Measurements from ENCODE around the gene TEKT1. TPM values are rescaled to one million over a fixed set of nuclear protein-coding genes. Genes with fewer than 3 reads are reported as not detected.
A peak's percentile ranks its signal among the peaks of the same experiment; 100 is the strongest.

Gene TEKT1
- total and polyA plus RNA-seq, 4 donors = 0.15 TPM; not detected in 3

DNA sequence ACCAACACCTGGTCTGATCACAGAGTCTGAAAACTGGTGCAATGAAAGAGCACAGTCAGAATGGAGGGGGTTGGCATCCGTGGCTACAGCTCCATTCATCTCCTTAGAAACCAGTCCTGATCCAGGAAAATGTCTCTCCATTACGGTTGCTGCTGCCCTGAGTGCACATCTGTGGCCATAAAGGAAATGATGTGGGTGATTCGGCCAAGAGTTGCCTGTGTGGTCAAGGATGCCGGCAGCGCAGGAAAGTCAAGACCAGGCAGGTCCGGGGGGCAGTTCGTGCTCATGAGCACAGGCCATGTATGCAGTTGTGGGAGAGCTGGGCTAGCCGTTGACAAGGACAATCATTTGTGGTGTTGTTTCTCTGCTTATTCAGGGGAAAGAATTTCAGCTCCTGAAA is 69.8 kb downstream of the TEKT1 start:
- Histone ChIP-seq H3K4me1 (ENCODE audit: control insufficient read depth in 4 of 4, insufficient read depth in 4 of 4, low read length in 3 of 4) (peaks cover 3 to 11% (median 5%) of the 10 kb centered on the region in 4 donors), H3K27ac (ENCODE audit: low read depth in 1 of 2, low read length in 2 of 2) (no peak overlapping the region), H3K4me3 (ENCODE audit: low read depth in 1 of 3, low read length in 3 of 3) (no peak overlapping the region), H3K36me3 (ENCODE audit: control insufficient read depth in 4 of 4, insufficient read depth in 3 of 4, low read depth in 1 of 4, low read length in 3 of 4) (peaks cover 14 to 74% (median 70%) of the 10 kb centered on the region in 4 donors), H3K27me3 (ENCODE audit: control insufficient read depth in 4 of 4, insufficient read depth in 4 of 4, low read length in 3 of 4) (no peaks in the 10 kb centered on the region), H3K9ac (ENCODE audit: low read depth in 1 of 2, low read length in 2 of 2) (no peak overlapping the region), H3K9me3 (ENCODE audit: control insufficient read depth in 4 of 4, low read length in 3 of 4) (no peaks in the 10 kb centered on the region)
- no peak for TF ChIP-seq NR2F2 (IDR thresholded peaks at IDR 0.05)
- TF ChIP-seq MAX (IDR thresholded peaks at IDR 0.05) = no peak
- no peak for TF ChIP-seq RXRA (IDR thresholded peaks at IDR 0.05)
- TF ChIP-seq RAD21 (IDR thresholded peaks at IDR 0.05) = no peak
- TF ChIP-seq JUND (IDR thresholded peaks at IDR 0.05) = no peak
- TF ChIP-seq ATF3 (IDR thresholded peaks at IDR 0.05) = no peak
- TF ChIP-seq SP1 (IDR thresholded peaks at IDR 0.05) = no peak
- no peak for TF ChIP-seq HNF4A (conservative IDR thresholded peaks at IDR 0.05)
- TF ChIP-seq, protein P1, sequence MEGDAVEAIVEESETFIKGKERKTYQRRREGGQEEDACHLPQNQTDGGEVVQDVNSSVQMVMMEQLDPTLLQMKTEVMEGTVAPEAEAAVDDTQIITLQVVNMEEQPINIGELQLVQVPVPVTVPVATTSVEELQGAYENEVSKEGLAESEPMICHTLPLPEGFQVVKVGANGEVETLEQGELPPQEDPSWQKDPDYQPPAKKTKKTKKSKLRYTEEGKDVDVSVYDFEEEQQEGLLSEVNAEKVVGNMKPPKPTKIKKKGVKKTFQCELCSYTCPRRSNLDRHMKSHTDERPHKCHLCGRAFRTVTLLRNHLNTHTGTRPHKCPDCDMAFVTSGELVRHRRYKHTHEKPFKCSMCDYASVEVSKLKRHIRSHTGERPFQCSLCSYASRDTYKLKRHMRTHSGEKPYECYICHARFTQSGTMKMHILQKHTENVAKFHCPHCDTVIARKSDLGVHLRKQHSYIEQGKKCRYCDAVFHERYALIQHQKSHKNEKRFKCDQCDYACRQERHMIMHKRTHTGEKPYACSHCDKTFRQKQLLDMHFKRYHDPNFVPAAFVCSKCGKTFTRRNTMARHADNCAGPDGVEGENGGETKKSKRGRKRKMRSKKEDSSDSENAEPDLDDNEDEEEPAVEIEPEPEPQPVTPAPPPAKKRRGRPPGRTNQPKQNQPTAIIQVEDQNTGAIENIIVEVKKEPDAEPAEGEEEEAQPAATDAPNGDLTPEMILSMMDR (IDR thresholded peaks at IDR 0.05; ENCODE audit: low read depth, low read length, missing input control) = no peak
- no peak for TF ChIP-seq GABPA (IDR thresholded peaks at IDR 0.05 in 1 of 2, conservative IDR thresholded peaks at IDR 0.05 in 1 of 2)
- TF ChIP-seq FOXA2 (IDR thresholded peaks at IDR 0.05) = no peak
- TF ChIP-seq FOXA1 (IDR thresholded peaks at IDR 0.05) = no peak
- TF ChIP-seq EGR1 (IDR thresholded peaks at IDR 0.05; ENCODE audit: low read depth in 2 of 2) = no peak
- no peak for DNase-seq (ENCODE audit: low spot score)
- 94% methylated on average over 8 of the region's 8 CpGs for WGBS

DNA sequence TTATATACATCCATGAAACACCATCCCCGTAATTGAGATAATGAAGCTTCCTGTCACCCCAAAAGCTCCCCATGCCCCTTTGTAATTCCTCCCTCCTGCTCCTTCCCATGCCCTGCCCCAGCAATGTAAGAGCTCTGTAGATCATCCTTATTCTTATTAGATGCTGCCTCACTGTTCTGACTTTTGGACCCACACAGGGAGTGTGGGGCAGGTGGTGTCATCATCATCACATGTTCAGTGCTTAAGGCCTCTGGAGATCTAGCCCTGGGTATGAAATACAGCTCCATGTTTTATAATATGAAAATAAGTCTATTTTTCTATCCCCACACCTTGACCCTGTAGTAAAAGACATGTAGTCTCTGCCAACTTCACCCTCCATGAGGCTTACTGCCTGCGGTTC is 73.8 kb downstream of the TEKT1 start:
- no peak for DNase-seq (ENCODE audit: low spot score)
- H3K4me3 ChIP-seq (ENCODE audit: low read depth in 1 of 3, low read length in 3 of 3) = no peak overlapping the region
- H3K27ac ChIP-seq (ENCODE audit: low read depth in 1 of 2, low read length in 2 of 2) = peak overlapping the region in 1 of 2 donors; percentile 7
- H3K4me1 ChIP-seq (ENCODE audit: control insufficient read depth in 4 of 4, insufficient read depth in 4 of 4, low read length in 3 of 4) = peaks cover 7 to 30% (median 21%) of the 10 kb centered on the region in 4 donors
- no peaks in the 10 kb centered on the region for H3K9me3 ChIP-seq (ENCODE audit: control insufficient read depth in 4 of 4, low read length in 3 of 4)
- H3K36me3 ChIP-seq (ENCODE audit: control insufficient read depth in 4 of 4, insufficient read depth in 3 of 4, low read depth in 1 of 4, low read length in 3 of 4) = peaks cover 8 to 38% (median 36%) of the 10 kb centered on the region in 4 donors
- TF ChIP-seq JUND (IDR thresholded peaks at IDR 0.05) = peak in 1 of 2 donors; percentile 12
- TF ChIP-seq HNF4A (conservative IDR thresholded peaks at IDR 0.05) = peak; percentile 54 to 60
- no peak for TF ChIP-seq RXRA (IDR thresholded peaks at IDR 0.05)
- no peak for TF ChIP-seq NR2F2 (IDR thresholded peaks at IDR 0.05)
- peak in 1 of 2 donors; percentile 13 for TF ChIP-seq RAD21 (IDR thresholded peaks at IDR 0.05)
- TF ChIP-seq TAF1 (conservative IDR thresholded peaks at IDR 0.05) = no peak
- TF ChIP-seq, protein P2, sequence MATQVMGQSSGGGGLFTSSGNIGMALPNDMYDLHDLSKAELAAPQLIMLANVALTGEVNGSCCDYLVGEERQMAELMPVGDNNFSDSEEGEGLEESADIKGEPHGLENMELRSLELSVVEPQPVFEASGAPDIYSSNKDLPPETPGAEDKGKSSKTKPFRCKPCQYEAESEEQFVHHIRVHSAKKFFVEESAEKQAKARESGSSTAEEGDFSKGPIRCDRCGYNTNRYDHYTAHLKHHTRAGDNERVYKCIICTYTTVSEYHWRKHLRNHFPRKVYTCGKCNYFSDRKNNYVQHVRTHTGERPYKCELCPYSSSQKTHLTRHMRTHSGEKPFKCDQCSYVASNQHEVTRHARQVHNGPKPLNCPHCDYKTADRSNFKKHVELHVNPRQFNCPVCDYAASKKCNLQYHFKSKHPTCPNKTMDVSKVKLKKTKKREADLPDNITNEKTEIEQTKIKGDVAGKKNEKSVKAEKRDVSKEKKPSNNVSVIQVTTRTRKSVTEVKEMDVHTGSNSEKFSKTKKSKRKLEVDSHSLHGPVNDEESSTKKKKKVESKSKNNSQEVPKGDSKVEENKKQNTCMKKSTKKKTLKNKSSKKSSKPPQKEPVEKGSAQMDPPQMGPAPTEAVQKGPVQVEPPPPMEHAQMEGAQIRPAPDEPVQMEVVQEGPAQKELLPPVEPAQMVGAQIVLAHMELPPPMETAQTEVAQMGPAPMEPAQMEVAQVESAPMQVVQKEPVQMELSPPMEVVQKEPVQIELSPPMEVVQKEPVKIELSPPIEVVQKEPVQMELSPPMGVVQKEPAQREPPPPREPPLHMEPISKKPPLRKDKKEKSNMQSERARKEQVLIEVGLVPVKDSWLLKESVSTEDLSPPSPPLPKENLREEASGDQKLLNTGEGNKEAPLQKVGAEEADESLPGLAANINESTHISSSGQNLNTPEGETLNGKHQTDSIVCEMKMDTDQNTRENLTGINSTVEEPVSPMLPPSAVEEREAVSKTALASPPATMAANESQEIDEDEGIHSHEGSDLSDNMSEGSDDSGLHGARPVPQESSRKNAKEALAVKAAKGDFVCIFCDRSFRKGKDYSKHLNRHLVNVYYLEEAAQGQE (IDR thresholded peaks at IDR 0.05) = no peak
- TF ChIP-seq, protein P3, sequence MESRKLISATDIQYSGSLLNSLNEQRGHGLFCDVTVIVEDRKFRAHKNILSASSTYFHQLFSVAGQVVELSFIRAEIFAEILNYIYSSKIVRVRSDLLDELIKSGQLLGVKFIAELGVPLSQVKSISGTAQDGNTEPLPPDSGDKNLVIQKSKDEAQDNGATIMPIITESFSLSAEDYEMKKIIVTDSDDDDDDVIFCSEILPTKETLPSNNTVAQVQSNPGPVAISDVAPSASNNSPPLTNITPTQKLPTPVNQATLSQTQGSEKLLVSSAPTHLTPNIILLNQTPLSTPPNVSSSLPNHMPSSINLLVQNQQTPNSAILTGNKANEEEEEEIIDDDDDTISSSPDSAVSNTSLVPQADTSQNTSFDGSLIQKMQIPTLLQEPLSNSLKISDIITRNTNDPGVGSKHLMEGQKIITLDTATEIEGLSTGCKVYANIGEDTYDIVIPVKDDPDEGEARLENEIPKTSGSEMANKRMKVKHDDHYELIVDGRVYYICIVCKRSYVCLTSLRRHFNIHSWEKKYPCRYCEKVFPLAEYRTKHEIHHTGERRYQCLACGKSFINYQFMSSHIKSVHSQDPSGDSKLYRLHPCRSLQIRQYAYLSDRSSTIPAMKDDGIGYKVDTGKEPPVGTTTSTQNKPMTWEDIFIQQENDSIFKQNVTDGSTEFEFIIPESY (IDR thresholded peaks at IDR 0.05) = no peak
- peak; percentile 61 for TF ChIP-seq ATF3 (IDR thresholded peaks at IDR 0.05)
- TF ChIP-seq, protein P1 (IDR thresholded peaks at IDR 0.05; ENCODE audit: low read depth, low read length, missing input control) = no peak
- H3K9ac ChIP-seq (ENCODE audit: low read depth in 1 of 2, low read length in 2 of 2) = no peak overlapping the region
- 91% methylated on average over 2 of the region's 2 CpGs for WGBS
- no peaks in the 10 kb centered on the region for H3K27me3 ChIP-seq (ENCODE audit: control insufficient read depth in 4 of 4, insufficient read depth in 4 of 4, low read length in 3 of 4)

Data from liver (tissue), 9 donors.